H1 (cell line): ENCODE results near the gene TNP2. TPM values are rescaled to one million over a fixed set of nuclear protein-coding genes. Genes with fewer than 3 reads are reported as not detected.

ENCODE experiments used
- CTCF ChIA-PET: fragments of 300-600 bp; sonication (Branson Sonifier 250); formaldehyde crosslinking; loops from one replicate; lab custom pipeline; 2021; ENCODE audit not compliant: partially characterized antibody; lab: Charles Lee
- POLR2A ChIA-PET: fragments of 300-600 bp; sonication (Branson Sonifier 250); formaldehyde crosslinking; loops from one replicate; lab custom pipeline; 2021; ENCODE audit warnings: inconsistent platforms; ENCODE audit not compliant: partially characterized antibody; lab: Charles Lee
- DNase-seq, 2 experiments: peaks; one replicate each; pipeline versions ENCODE4 v3.0.0 to v3.0.0-alpha.2; 2010 to 2022; ENCODE audit warnings: low spot score in 2 of 2, low read depth in 1 of 2, mixed read lengths in 1 of 2
- FAIRE-seq: peaks from 2 replicates; lab custom pipeline; 2011; peaks lifted over from hg19 to GRCh38; lab: Jason Lieb, UNC
- H2AFZ ChIP-seq: 2 replicates; pipeline ENCODE4 v1.8.1; 2012; ENCODE audit warnings: low read length, inconsistent platforms
- H2AK5ac ChIP-seq: 2 replicates; pipeline ENCODE4 v1.6.1; 2013; ENCODE audit warnings: low read depth, low read length
- H2BK120ac ChIP-seq: replicated peaks from 2 replicates; pipeline ENCODE3; 2013; ENCODE audit warnings: low read depth, low read length, inconsistent platforms
- H2BK12ac ChIP-seq: 2 replicates; pipeline ENCODE4 v1.6.1; 2013; ENCODE audit warnings: low read depth, low read length
- H2BK15ac ChIP-seq: 2 replicates; pipeline ENCODE4 v1.6.1; 2013; ENCODE audit warnings: low read length
- H2BK20ac ChIP-seq: 2 replicates; pipeline ENCODE4 v1.6.1; 2013; ENCODE audit warnings: low read length
- H2BK5ac ChIP-seq: 2 replicates; pipeline ENCODE4 v1.6.1; 2013; ENCODE audit warnings: low read depth, low read length
- H3K14ac ChIP-seq: 2 replicates; pipeline ENCODE4 v1.6.1; 2013; ENCODE audit warnings: inconsistent platforms; ENCODE audit not compliant: insufficient read length
- H3K18ac ChIP-seq: 2 replicates; pipeline ENCODE4 v1.6.1; 2013; ENCODE audit warnings: low read length; ENCODE audit errors: extremely low read depth
- H3K23ac ChIP-seq: 2 replicates; pipeline ENCODE4 v1.6.1; 2013; ENCODE audit warnings: inconsistent platforms; ENCODE audit not compliant: insufficient read length
- H3K23me2 ChIP-seq: 2 replicates; pipeline ENCODE4 v1.6.1; 2013; ENCODE audit warnings: low read depth, low read length
- H3K27ac ChIP-seq: 2 replicates; pipeline ENCODE4 v1.6.1; 2011; ENCODE audit warnings: low read depth, low read length, inconsistent platforms
- H3K27me3 ChIP-seq, 4 experiments: replicated peaks in 1 of 4; 1 replicate in 1 of 4; 2 replicates in 3 of 4; pipeline versions ENCODE4 v1.6.1 to v1.8.1; 2011 to 2013; ENCODE audit warnings: low read length in 3 of 4, mild to moderate bottlenecking in 3 of 4, inconsistent platforms in 2 of 4, mixed read lengths in 2 of 4, moderate library complexity in 1 of 4; ENCODE audit not compliant: control insufficient read depth in 3 of 4, insufficient read depth in 3 of 4; ENCODE audit errors: extremely low read depth in 1 of 4
- H3K36me3 ChIP-seq, 4 experiments: 2 replicates each; pipeline versions ENCODE4 v1.6.1 to v1.8.1; 2011 to 2013; ENCODE audit warnings: mild to moderate bottlenecking in 4 of 4, low read length in 3 of 4, moderate library complexity in 2 of 4, control low read depth in 1 of 4, inconsistent platforms in 1 of 4; ENCODE audit not compliant: insufficient read depth in 4 of 4, control insufficient read depth in 2 of 4
- H3K4ac ChIP-seq: replicated peaks from 2 replicates; pipeline ENCODE3; 2013; ENCODE audit warnings: low read length, low read depth, mixed read lengths, inconsistent platforms; ENCODE audit not compliant: insufficient read length
- H3K4me1 ChIP-seq, 4 experiments: replicated peaks in 1 of 4; 1 replicate in 1 of 4; 2 replicates in 3 of 4; pipeline versions ENCODE4 v1.6.1 to v1.8.1; 2011 to 2013; ENCODE audit warnings: low read length in 3 of 4, inconsistent platforms in 2 of 4, mixed read lengths in 1 of 4; ENCODE audit not compliant: insufficient read depth in 4 of 4, control insufficient read depth in 3 of 4
- H3K4me2 ChIP-seq, 2 experiments: 2 replicates each; pipeline versions ENCODE4 v1.6.1 to v1.8.1; 2011 to 2013; ENCODE audit warnings: low read depth in 2 of 2, low read length in 2 of 2, control low read depth in 1 of 2, inconsistent platforms in 1 of 2, mild to moderate bottlenecking in 1 of 2; ENCODE audit not compliant: insufficient read depth in 1 of 2
- H3K4me3 ChIP-seq, 4 experiments: fragments of 200-600, 300-600 bp in 1 of 4; sonication (generic), shearing (Covaris generic), sonication (Bioruptor Twin) in 1 of 4; 2 replicates each; pipeline versions ENCODE4 v1.5.1 to v1.8.1; 2011 to 2016; ENCODE audit warnings: low read length in 4 of 4, low read depth in 3 of 4, control low read depth in 2 of 4, inconsistent platforms in 2 of 4, mild to moderate bottlenecking in 2 of 4, mixed read lengths in 1 of 4, moderate library complexity in 1 of 4; ENCODE audit not compliant: insufficient read depth in 2 of 4; ENCODE audit errors: extremely low read depth in 1 of 4
- H3K56ac ChIP-seq: replicated peaks from 2 replicates; pipeline ENCODE3; 2013; ENCODE audit warnings: low read depth, mild to moderate bottlenecking, mixed read lengths, low read length, inconsistent platforms; ENCODE audit not compliant: insufficient read length
- H3K79me1 ChIP-seq: 2 replicates; pipeline ENCODE4 v1.6.1; 2013; ENCODE audit warnings: low read depth, low read length, control low read depth
- H3K79me2 ChIP-seq, 2 experiments: 2 replicates each; pipeline versions ENCODE4 v1.6.1 to v1.8.1; 2012 to 2013; ENCODE audit warnings: low read length in 2 of 2, mild to moderate bottlenecking in 2 of 2, inconsistent platforms in 1 of 2; ENCODE audit not compliant: insufficient read depth in 2 of 2, control insufficient read depth in 1 of 2
- H3K9ac ChIP-seq, 4 experiments: replicated peaks in 1 of 4; 1 replicate in 1 of 4; 2 replicates in 3 of 4; pipeline versions ENCODE4 v1.6.1 to v1.8.1; 2011 to 2013; ENCODE audit warnings: low read depth in 3 of 4, low read length in 3 of 4, control low read depth in 2 of 4, mild to moderate bottlenecking in 2 of 4, moderate library complexity in 2 of 4, inconsistent platforms in 1 of 4; ENCODE audit errors: extremely low read depth in 1 of 4
- H3K9me3 ChIP-seq, 2 experiments: 2 replicates each; pipeline versions ENCODE4 v1.6.1 to v1.8.1; 2012 to 2013; ENCODE audit warnings: mild to moderate bottlenecking in 2 of 2, moderate library complexity in 2 of 2, control low read depth in 1 of 2, inconsistent platforms in 1 of 2, low read depth in 1 of 2, low read length in 1 of 2, mixed read lengths in 1 of 2; ENCODE audit not compliant: insufficient read depth in 2 of 2
- H4K20me1 ChIP-seq, 2 experiments: replicated peaks in 1 of 2; 2 replicates each; pipeline versions ENCODE3 to v1.8.1; 2011 to 2013; ENCODE audit warnings: inconsistent platforms in 2 of 2, low read length in 2 of 2, mild to moderate bottlenecking in 1 of 2; ENCODE audit not compliant: insufficient read depth in 2 of 2, control insufficient read depth in 1 of 2
- H4K5ac ChIP-seq: 2 replicates; pipeline ENCODE4 v1.6.1; 2013; ENCODE audit warnings: low read length, low read depth, mixed read lengths, inconsistent platforms; ENCODE audit not compliant: insufficient read length
- H4K8ac ChIP-seq: 2 replicates; pipeline ENCODE4 v1.8.0; 2013; ENCODE audit warnings: mild to moderate bottlenecking, moderate library complexity, low read length, inconsistent platforms; ENCODE audit not compliant: insufficient read depth; ENCODE audit errors: extremely low read depth
- H4K91ac ChIP-seq: replicated peaks from 2 replicates; pipeline ENCODE3; 2013; ENCODE audit warnings: low read length, mixed read lengths, inconsistent platforms; ENCODE audit not compliant: insufficient read length
- HDAC2 ChIP-seq, 2 experiments: fragments of 300-600 bp in 1 of 2; sonication (generic) in 1 of 2; IDR thresholded peaks; 2 replicates each; pipeline ENCODE4 v1.6.1; 2011 to 2012; ENCODE audit warnings: low read depth in 2 of 2, low read length in 2 of 2, mild to moderate bottlenecking in 2 of 2, moderate library complexity in 2 of 2, borderline replicate concordance in 1 of 2, inconsistent platforms in 1 of 2
- JUN ChIP-seq: IDR thresholded peaks from 2 replicates; pipeline ENCODE4 v1.6.1; 2011; ENCODE audit warnings: low read depth, mild to moderate bottlenecking, improper control_type of control experiment, low read length
- POU5F1 ChIP-seq: IDR thresholded peaks from 2 replicates; pipeline ENCODE4 v1.6.1; 2011; ENCODE audit warnings: low read depth, mild to moderate bottlenecking, low read length, moderate library complexity
- SRF ChIP-seq: IDR thresholded peaks from 2 replicates; pipeline ENCODE4 v1.6.1; 2011; ENCODE audit warnings: mild to moderate bottlenecking, low read depth, low read length, moderate library complexity
- TAF7 ChIP-seq: optimal IDR thresholded peaks from 2 replicates; pipeline ENCODE3; 2011; ENCODE audit warnings: low read depth, mild to moderate bottlenecking, inconsistent platforms, low read length, moderate library complexity, borderline replicate concordance
- ZNF274 ChIP-seq: IDR thresholded peaks from 2 replicates; pipeline ENCODE4 v1.7.0; 2012; ENCODE audit warnings: low read length, borderline replicate concordance; ENCODE audit errors: extremely low read depth
- WGBS, 2 experiments: shearing (Covaris generic) in 1 of 2; methylation state at CpG; one replicate each; pipeline versions ENCODE4 v1.1.6 to v1.1.7; 2013 to 2015; ENCODE audit warnings: low lambda C conversion rate in 2 of 2, mixed read lengths in 2 of 2, inconsistent platforms in 1 of 2, low coverage in 1 of 2, missing lambda C conversion rate in 1 of 2; ENCODE audit not compliant: insufficient replicate concordance in 2 of 2, insufficient coverage in 1 of 2, insufficient read length in 1 of 2; ENCODE audit errors: extremely low coverage in 1 of 2, missing lambda C conversion rate in 1 of 2; 5-methylcytosine and 5-hydroxymethylcytosine counted together
- polyA plus RNA-seq, 7 experiments: library from polyadenylated mRNA; depleted of rRNA in 3 of 7; stranded (reverse) in 5 of 7; unstranded in 2 of 7; fragments of >200 nt in 5 of 7; fragments of 200-250 nt in 2 of 7; gene quantifications; 1 replicate in 5 of 7; 2 replicates in 1 of 7; 4 replicates in 1 of 7; pipeline versions ENCODE4 v1.2.1 to v1.2.3, GENCODE V29; 2011 to 2013; ENCODE audit warnings: missing spikeins in 2 of 7, mixed read lengths in 2 of 7
- total RNA-seq: library from RNA; stranded (reverse); fragmentation: NEBNext Ultra II Directional; extraction: Animal tissue kit (Norgen Biotek cat#: 25700); gene quantifications from 2 replicates; pipeline ENCODE4 v1.2.1, GENCODE V29; 2021

Gene TNP2
- total and polyA plus RNA-seq, 2 of the 8 experiments (the other 6 are each of a cell fraction or from before 2014, with no cell fraction given): not detected

- H2BK15ac ChIP-seq: no peak overlapping the region; the same call in 1 of the 2 replicates
- H3K23ac ChIP-seq: no peak overlapping the region
- H2AK5ac ChIP-seq: no peak overlapping the region
- H3K27ac ChIP-seq: no peak overlapping the region
- no peaks in the 10 kb centered on the region; a peak in 1 of 7 replicates for H3K27me3 ChIP-seq
- no peak overlapping the region for H4K5ac ChIP-seq
- H2BK120ac ChIP-seq: no peak overlapping the region
- no peak overlapping the region for H2BK5ac ChIP-seq
- no peak overlapping the region for H3K56ac ChIP-seq
- H3K9ac ChIP-seq: no peak overlapping the region
- no peak for DNase-seq
- 0 out of 7 replicates have a peak, but pooled peaks cover 0 to 5% (median 0%) of the 10 kb centered on the region in 4 experiments for H3K4me1 ChIP-seq
- no peak overlapping the region for H3K4me3 ChIP-seq
- H4K20me1 ChIP-seq: no peaks in the 10 kb centered on the region
- no peak overlapping the region for H3K18ac ChIP-seq
- H3K14ac ChIP-seq: no peak overlapping the region
- no peak overlapping the region for H4K91ac ChIP-seq
- H3K79me2 ChIP-seq: no peaks in the 10 kb centered on the region
- H3K23me2 ChIP-seq: no peaks in the 10 kb centered on the region; the same call in 1 of the 2 replicates
- H2AFZ ChIP-seq: no peak overlapping the region
- H2BK20ac ChIP-seq: no peak overlapping the region
- no peak overlapping the region for H3K4me2 ChIP-seq
- H3K79me1 ChIP-seq: no peaks in the 10 kb centered on the region
- FAIRE-seq: no peak
- POLR2A ChIA-PET: interaction anchor here (0.9 to 1.7 kb wide), 3 partner anchors 10 to 88 kb away, joined by 3 to 6 read pairs (median 5); no protein-coding TSS in a partner anchor
- no peaks in the 10 kb centered on the region for H3K36me3 ChIP-seq
- CTCF ChIA-PET: interaction anchor here (1.0 to 1.7 kb wide), 2 partner anchors 9 to 94 kb away, joined by 3 to 4 read pairs; partner anchors contain the start of gene PRM3
- TF ChIP-seq TAF7 (no peak), POU5F1 (no peak), ZNF274 (no peak), SRF (no peak), HDAC2 (IDR thresholded peaks at IDR 0.05; ENCODE audit: borderline replicate concordance in 1 of 2, low read depth in 2 of 2, low read length in 2 of 2) (no peak), JUN (no peak)
- WGBS, 2 experiments: 87% methylated on average over 9 of the region's 9 CpGs; no CpG with 5 or more reads in 1 of the 2 experiments
- no peak overlapping the region for H4K8ac ChIP-seq
- H3K4ac ChIP-seq: no peak overlapping the region
- no peaks in the 10 kb centered on the region for H3K9me3 ChIP-seq
- no peak overlapping the region for H2BK12ac ChIP-seq
These were observed 4.8 kb downstream of the TNP2 start for GRCh38 chr16:11264155-11264832.
